GM13976 (cell line): ENCODE measurements around the gene GREM2.

Source experiments
- DNase-seq: peaks from one replicate; pipeline ENCODE4 v3.0.0; 2012; ENCODE audit warnings: low spot score
- CTCF ChIP-seq: IDR thresholded peaks from 2 replicates; pipeline ENCODE4 v1.5.1; 2012; ENCODE audit warnings: borderline replicate concordance, mild to moderate bottlenecking; ENCODE audit not compliant: insufficient read depth; ENCODE audit errors: extremely low read depth, missing control alignments, control extremely low read depth
- in situ Hi-C: fragments of 300-500 bp; cut with MboI; formaldehyde crosslinking; loops from one replicate; pipeline ENCODE4 v1.12.0; 2022; ENCODE audit warnings: low sequenced_read_pairs, mixed read lengths, inconsistent platforms; ENCODE audit not compliant: unreplicated experiment

Gene GREM2

GRCh38 chr1:240465531-240465940 is 146.4 kb downstream of the GREM2 start:
- in situ Hi-C loops = no loop called here
- no peak for DNase-seq
- TF ChIP-seq CTCF = no peak

- no peak for DNase-seq
- no peak for TF ChIP-seq CTCF
Measured at GRCh38 chr1:240464099-240464498, 147.9 kb downstream of the GREM2 start.

GRCh38 chr1:240462766-240463395 is 149.1 kb downstream of the GREM2 start:
- in situ Hi-C loops = no loop called here
- DNase-seq = no peak
- no peak for TF ChIP-seq CTCF

More at GRCh38 chr1:240464099-240464498, 147.9 kb downstream of the GREM2 start:
- in situ Hi-C loops = no loop called here

GRCh38 chr1:240462277-240462676 is 149.7 kb downstream of the GREM2 start:
- in situ Hi-C loops = no loop called here
- TF ChIP-seq CTCF = no peak
- DNase-seq = no peak

GRCh38 chr1:240457203-240457602 is 154.8 kb downstream of the GREM2 start:
- no peak for TF ChIP-seq CTCF
- DNase-seq = no peak
- in situ Hi-C loops = no loop called here

GRCh38 chr1:240455228-240455821 is 156.6 kb downstream of the GREM2 start:
- in situ Hi-C loops = no loop called here
- TF ChIP-seq CTCF = no peak
- DNase-seq = no peak
